Stimulated activated CD8-positive, alpha-beta memory T cell treated with anti-CD3 and anti-CD28 coated beads, Interleukin-12 subunit alpha, Interleukin-12 subunit beta, amount 100 ng/mL, for 4 hours (primary cell): Measurements from ENCODE around the gene ZNF787.

Source experiments
- DNase-seq: peaks from one replicate; pipeline ENCODE4 v3.0.0-alpha.2; 2020; ENCODE audit warnings: low read depth

ZNF787 gene

DNA sequence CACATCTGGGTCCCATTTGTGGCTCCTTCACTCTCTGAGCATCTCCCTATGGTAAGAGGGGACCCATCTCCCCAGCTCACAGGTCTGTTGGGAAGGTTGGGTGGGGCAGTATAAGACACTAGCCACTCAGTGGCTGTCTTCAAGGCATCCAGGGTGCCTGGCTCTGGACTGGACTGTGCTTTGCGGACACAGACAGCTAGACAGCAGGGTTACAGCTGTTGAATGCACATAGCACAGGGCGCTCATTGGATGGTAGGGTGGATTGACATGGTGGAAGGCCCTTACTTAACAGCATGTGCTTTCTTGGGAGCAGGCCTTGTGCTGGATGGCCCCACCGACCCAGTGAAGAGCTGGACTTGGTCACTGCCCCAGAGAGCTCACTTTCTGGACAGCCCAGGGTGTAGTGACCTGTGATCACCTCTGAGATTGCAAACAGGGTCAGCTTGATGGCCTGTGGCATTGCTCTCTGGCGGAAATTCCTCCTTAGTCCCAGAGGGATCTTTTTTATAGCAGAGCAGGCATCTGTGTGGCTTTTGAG, 21.9 kb upstream of the ZNF787 start:
- DNase-seq, result no peak

DNA sequence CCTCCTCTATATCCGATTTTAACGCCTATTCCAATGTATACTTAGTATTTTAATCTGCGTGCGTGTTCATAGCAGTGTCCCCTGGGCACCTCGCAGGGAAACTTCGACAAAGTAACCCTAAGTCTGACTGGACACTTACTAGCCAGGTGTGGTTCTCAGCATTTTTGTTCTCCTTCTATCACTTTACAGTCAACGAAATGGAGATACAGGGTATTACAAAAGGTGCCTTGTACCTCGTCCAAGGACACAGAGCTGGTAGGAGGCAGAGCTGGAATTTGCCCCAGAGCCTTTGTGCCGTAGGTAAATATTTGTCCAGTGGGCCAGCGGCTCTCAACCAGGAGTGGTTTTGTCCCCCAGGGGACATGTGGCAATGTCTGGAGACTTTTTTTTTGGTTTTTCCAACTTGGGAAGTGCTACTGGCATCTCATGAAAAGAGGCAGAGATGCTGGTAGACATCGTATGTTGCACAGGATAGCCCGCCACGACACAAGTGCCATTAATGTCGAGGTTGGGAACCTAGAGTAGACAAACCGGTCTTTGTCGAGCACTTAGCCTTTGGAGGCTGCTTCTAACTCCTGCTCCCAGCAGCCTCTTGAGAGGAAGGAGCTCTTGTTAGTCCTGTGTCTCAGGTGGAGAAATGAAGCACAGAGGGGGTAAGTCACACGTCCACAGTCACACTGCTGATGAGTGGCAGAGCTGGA, 21.1 kb upstream of the ZNF787 start:
- no peak for DNase-seq

DNA sequence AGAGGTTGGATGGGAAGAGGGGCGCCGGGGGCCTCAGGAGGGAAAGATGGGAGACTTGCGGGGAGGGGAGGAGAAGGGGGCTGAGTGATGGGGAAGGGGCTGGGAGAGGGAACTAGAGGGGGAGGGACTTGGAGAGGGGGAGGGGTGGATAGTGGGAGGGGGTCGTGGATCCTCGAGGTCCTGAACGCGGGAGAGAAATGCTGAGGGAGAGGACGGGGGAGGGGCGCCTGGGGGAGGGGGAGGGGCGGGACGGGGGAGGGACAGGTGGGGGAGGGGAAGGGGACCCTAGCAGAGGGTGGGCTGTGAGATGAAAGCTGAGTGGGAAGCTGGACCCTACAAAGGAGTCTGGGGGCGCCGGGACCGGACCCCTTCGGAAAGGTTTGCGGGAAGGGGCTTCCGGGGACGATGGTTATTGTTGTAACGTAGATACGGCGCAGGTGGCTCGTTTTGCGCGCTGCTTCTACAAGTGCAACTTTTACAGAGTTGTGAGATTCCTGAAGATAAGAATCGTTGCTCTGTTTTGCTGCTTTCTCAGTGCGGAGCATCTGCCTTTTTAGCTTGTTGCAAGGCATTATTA, 20.4 kb upstream of the ZNF787 start:
- DNase-seq, result no peak

DNA sequence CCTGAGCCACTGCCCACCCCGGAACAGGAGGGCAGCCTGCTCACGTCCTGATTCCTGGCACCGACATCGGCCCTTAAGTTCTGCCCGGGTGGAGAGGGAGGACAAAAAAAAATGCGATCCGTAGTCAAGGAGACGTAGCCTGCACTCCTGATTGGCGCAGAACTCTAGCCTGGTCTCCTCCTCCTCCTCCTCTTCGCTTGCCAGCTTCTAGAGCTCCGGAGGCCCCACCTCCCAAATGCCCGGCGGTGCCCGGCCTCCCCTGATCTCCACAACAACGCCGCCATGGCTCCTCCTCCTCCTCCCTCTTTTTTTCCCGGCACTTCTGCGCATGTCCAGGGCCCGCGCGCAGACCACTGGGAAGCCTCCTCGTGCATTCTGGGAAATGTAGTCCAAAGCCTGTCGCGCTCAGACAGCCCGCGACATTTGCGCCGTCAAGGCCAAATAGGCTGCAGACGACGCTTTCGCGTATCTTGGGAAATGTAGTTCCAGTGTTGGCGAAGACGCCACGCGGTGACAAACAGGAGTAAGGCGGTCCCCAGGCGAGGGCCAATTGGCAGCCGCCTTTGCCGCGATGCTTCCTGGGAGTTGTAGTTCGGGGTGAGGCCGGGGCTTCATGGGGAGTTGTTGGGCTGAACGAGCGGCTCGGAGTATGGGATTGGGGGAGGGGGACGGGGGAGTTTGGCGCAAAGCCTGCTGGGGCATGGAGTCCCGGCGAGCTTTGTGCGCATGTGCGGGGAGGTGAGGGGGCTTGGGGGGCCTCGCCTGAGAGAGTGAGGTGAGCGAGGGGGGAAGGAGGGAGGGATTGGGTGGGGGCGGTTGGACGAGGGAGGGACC, 19.7 kb upstream of the ZNF787 start, which contains the start of gene ZNF444:
ZNF444 (plus strand) TSS at position 705 of the 834 bp plus-strand sequence. CDS start 5,625 bp downstream, outside the sequence.
- peak; percentile 98 for DNase-seq

DNA sequence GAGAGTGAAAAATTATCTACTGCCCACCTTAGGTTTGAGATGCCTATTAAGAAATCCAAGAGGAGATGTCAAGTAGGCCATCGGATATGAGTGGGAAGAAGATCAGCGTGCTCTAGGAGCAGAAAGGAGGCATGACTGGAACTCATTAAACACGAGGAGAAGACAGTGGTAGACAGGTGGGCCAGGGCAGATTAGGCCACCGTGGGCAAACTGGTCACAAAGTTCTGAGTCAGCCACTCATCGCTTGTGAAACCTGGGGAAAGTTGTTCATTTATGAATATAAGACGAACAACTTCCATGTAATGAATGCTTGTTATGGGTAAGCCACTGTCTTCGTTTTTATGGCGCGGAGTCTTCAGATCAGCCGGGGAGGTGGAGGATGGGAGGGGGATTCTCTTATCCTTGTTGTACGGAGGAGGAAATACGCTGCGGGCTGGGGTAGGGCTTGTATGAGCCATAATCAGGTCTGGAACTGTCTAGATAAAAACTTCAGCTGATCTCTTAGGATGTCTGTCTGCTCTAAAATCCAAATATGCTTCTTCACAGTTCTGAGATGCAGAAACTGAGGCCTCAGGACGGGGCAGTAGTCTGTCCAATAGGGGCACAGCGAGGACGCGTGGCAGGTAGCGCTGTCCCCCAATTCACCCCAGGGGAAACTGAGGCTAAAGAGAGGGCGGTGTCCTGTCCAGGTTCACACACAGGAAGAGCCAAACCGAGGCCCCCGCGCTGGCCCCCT, 18.9 kb upstream of the ZNF787 start:
- DNase-seq, result no peak

DNA sequence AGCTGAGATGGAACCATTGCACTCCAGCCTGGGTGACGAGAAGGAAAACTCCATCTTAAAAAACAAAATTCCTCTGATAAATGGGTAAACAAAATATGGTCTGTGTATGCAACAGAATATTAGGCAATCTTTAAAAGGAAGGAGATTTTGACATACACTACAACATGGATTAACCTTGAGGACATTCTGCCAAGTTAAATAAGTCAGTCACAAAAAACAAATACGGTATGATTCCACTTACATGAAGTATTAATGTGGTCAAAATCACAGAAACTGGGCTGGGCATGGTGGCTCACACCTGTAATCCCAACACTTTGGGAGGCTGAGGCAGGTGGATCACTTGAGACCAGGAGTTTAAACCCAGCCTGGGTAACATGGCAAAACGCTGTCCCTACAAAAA, 17.0 kb upstream of the ZNF787 start:
- no peak for DNase-seq

DNA sequence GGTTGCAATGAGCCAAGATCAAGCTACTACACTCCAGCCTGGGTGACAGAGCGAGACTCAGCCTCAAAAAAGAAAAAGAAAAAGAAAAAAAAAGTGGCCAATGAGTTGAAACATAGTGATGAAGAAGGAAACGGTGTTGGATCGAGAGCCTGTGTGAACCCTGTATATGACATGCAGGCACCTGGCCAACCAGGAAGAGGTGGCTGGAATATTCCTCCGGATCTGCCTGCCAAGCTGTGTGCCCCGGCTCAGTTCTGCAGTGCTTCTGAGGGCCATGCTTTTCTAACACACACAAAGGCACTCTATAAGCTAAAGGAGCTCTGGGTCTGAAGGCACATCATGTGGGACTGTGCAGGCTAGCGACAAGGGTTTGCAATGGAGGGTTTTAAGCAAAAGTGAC, 16.3 kb upstream of the ZNF787 start:
- no peak for DNase-seq

DNA sequence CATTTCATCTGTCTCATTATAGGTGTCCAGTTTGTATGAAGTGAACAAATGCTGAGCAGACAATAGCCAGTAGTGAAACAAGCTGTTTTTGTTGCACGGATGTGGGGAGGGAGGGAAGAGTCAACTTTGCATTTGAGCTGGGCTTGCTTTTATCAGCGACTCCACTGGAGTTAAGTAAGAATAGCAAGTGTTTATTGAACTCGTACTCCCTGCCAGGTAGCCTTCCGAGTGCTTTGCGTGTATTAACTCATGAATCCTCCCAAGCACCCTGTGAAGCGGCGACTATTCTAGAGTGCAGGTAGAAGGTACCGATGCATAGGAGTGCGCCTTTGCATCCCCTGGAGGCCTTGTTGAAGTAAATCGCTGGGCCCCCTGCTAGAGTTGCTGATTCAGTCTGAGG, 15.3 kb upstream of the ZNF787 start:
- DNase-seq, result no peak

DNA sequence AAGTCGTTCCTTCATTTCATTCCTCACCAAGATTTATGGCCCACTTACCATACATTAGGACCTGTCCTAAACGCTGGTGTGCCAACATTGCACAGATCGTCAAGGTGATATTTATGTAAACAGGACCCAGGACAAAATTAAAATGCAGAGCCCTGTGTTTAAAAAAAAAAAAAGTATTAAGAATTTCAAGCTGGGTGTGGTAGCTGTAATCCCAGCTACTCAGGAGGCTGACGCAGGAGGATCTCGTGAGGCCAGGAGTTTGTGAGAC, 13.5 kb upstream of the ZNF787 start:
- no peak for DNase-seq

DNA sequence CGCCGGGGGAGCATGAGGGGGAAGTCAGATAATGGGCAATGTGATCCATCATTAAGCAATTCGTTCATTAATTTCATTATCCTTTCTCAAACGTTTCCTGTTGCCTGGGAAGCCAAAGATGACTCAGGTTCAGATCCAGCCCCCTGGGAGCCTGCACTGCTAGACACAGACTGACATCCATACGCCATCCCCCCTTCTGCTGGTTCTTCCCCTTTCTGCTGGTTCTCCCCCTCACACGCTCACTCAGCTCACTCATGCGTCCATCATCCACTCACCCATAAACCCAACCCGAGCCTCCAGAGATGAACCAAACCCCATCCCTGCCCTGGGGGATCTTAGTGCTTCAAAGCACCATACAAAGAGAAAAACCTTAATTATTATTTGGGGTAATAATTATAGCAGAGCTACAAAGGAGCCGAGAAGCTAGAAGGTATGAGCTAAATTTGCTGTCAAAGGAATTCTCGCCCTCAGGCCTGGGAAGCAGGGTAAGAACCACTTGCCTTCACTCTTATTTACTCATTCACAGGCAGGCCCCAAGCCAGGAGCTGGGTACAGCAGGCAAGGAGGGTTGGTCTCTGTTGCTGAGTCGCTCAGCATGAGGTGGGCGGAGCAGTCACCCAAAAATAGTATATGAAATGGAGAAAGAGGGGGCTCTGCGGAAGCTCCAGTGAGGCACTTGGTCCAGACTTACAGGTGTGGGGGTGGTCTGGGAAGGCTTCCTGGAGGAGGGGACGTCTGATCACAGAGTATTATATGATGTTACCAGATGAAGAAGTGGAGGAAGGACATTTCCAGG, 13.0 kb upstream of the ZNF787 start:
- no peak for DNase-seq

DNA sequence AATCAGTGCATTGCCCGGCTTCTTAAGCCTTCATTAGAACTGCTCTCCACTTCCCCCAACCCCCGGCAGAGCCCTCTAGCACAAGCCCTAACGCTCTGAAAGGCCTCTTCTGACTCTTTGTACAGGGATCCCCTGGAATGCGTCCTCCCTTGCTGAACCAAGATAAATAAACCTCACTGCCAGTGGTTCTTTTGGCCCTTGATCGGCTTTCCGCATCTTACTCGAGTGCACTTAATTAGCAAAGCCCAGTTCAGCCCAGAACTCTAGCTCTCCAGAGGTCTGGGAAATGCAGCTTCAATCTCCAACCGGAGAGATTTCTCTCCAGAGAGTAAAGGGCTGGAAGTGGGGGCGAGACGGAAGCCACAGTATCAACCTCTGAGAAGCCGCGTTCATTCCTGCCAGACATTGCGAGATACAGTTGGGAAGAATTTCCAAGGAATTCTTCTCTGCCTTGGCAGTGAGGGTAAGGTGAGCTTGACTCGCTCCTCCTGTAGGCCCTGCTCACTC, 11.3 kb upstream of the ZNF787 start:
- DNase-seq, result no peak

DNA sequence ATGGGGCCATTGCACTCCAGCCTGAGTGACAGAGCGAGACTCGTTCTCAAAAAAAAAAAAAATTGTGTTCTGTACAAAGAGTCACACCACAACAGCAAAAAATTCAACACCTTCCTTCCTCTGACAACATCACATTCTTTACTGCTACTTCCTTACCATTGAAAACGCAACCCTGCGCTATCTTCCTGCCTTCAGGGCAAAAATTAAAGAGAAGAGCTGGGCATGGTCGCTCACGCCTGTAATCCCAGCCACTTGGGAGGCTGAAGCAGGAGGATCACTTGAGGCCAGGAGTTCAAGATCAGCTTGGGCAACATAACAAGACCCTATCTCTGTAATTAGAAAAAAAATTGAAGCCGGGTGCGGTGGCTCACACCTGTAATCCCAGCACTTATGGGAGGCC, 10.6 kb upstream of the ZNF787 start:
- DNase-seq, result no peak

DNA sequence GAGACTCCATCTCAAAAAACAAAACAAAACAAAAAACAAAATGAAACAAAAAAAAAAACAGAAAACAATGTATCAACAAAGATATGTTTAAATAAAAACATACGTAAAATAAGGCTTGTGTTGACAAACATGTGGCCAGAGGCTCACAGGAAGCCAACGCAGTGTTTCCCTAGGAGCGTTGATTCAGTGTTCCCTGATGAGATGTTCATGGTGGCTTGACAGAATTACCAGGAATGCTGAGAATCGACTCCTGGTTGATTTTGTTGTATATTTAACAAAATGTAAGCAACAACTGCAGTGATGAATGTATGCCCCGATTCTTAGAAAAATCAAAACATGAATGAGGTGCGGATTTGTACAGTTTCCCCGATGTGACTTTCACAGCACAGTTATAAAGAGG, 8.9 kb upstream of the ZNF787 start:
- no peak for DNase-seq

DNA sequence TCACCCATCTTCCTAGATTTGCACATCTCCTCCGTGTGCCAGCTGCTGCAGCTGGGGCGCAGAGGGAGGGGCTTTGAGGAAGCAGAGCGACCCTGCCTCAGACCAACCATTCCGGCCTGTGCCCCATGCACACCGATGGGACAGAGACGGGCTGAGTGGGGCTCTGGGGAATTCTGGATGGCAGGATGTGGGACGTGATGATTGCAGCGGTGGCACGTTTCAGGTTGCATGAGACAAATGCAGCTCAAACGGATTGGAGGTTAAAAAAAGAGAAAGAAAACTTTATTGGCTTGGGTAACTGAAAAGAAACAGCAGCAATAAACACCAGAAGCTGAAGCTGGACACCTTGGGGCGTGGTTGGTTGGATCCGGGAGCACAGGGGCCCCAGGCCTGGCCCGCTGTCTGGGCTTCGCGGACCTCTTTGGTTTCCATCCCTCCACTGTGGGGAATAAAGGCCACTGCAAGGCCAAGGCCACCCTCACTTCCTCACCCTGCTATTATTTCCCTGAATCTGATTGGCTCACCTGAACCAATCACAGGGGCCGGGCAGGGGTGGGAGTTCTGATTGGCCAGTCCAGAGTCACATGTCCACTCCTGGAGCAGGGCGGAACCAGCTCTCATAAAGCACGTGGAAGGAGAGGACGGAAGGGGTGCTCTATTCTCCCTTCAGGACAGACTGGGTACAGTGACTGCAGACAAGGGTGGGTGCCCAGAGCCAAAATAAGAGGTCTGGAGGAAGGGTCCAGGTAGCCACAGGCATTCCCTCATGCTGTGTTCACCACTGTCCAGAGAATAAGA, 6.1 kb upstream of the ZNF787 start:
- DNase-seq, result no peak

DNA sequence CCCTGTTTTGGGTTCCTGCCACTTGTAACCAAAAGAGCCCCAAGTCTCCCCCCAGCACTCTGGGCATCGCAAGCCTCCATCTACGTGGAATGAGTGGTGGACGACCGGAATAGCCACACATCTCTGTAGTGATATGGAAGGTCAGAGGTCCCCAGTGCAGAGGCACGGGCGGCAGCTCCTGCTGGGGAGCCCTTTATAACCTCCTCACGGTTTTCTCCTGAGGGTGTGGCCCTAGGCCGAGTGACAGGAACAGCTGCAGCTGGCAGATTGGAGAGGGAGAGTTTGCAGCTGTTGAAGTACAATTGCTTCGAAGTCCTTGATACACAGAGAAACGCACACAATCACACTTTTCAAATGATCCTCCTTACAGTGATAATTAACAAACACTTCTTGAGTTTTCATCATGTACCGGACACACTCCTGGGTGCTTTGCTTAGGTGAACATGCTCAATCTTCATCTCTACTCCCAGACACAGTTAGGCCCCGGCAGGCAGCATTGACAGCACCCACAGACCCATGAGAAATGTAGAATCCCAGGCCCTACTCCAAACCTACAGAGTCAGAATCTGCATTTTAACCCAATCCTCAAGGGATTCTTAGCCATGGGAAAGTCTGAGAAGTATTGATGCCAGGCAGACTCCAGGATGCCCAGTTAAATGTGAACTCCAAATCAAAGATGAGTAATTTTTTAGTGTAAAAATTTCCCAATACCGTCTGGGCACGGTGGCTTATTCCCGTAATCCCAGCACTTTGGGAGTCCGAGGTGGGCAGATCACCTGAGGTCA, 4.9 kb upstream of the ZNF787 start:
- DNase-seq, result no peak

DNA sequence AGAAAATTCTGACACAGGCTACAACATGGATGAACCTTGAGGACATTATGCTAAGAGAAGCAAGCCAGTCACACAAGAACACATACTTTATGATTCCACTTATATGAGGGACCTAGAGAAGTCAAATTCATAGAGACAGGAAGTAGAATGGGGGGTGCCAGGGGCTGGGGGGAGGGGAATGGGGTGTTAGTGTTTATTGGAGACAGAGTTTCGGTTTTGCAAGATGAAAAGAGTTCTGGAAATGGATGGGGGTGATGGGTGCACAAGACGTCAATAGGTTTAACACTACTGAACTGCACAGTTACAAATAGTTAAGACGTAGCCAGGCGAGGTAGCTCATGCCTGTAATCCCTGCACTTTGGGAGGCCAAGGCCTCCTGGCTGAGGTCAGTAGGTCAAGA, 3.5 kb upstream of the ZNF787 start:
- DNase-seq, result no peak

DNA sequence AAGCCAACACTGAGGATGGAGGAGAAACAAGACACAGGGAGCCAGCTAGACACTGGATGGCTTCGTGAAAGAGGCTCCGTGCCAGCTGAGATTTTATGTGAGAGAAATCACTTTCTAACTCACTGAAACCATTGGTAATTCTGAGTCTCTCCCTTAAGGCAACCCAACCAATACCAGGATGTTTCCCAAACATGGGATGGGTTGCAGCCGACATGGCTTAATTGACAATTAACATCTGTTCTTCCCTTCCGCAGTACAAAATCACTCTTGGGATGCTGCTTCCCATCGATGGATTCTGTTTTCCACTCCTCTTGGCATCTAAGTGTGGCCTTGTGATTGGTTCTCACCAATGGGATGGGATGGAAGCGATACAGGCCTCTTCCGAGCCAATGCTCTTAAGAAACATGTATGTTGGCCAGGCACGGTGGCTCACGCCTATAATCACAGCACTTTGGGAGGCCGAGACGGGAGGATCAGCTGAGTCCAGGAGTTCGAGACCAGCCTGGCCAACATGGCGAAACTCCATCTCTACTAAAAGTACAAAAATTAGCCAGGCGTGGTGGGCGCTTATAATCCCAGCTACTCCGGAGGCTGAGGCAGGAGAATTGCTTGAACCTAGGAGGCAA, 2.3 kb upstream of the ZNF787 start:
- DNase-seq, result no peak

DNA sequence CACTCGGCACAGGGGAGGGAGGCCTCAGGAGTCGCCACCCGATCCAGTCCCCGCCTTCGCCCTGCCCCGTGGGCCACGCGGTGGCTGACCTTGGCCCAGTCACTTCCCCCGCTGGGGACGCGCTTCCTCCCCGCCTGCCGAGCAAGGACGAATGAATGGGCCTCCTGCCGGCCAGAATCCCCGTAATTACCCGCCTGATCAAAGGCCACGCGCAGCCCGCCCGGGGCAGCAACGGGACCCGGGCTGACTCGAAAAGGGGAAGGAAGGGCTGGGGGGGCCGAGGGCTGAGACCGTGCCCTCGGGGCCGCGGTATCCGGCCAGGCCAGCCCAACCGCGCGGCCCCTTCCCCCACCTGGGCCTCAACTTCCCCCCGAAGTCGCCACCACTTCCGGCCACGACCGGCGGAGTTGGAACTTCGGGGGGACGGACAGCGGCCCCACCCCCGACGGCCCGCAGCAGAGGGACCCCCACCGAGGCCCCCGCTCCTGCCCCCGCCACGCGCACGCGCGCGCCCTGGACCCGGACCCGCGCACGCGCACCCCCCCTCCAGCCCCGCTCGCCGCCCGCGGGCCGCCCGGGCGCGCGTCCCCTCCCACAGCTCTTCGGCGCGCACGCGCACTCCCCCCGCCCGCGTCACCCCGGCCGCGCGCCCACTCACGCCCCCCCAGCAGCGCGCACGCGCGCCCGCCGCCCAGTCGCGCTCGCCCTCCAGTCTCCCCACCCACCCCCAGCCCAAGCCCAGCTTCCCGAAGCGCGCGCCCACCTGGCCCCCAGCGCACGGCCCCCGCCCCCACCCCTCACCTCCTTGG, 520 bp downstream of the ZNF787 start:
- DNase-seq, result peak; percentile 77

DNA sequence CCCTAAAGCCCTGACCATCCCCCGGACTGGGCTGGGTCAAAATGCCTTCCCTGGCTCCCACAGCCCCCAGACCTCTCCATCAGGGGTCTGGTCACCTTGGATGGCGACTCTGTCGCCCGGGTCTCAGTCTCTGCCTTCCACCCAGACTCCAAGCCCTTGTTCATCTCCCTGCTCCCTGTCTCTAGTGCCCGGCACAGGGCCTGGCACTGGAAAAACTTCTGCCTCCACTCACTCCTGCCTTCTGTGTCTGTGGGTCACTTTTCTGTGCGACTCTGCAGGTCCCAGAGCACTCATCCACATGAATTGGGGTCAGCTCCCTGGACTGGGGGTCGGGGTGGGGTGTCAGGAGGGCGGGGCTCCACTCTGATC, 1.1 kb downstream of the ZNF787 start:
- no peak for DNase-seq
